KMS-11 (cell line): ENCODE data around the gene SSC4D.
A peak's percentile ranks its signal among the peaks of the same experiment; 100 is the strongest.

Experiments used
- H2AFZ ChIP-seq: fragments of 200-600 bp; sonication (generic); 2 replicates; pipeline ENCODE4 v1.6.1; 2016; ENCODE audit warnings: antibody characterized with exemption, mixed run types, low read depth
- H3K27ac ChIP-seq: fragments of 200-600 bp; sonication (generic); 2 replicates; pipeline ENCODE4 v1.6.1; 2016; ENCODE audit warnings: mild to moderate bottlenecking, mixed run types
- H3K27me3 ChIP-seq: fragments of 200-600 bp; sonication (generic); 2 replicates; pipeline ENCODE4 v1.6.1; 2017; ENCODE audit warnings: mild to moderate bottlenecking, low read depth, mixed run types, moderate library complexity; ENCODE audit not compliant: insufficient read depth
- H3K36me3 ChIP-seq: fragments of 200-600 bp; sonication (generic); 2 replicates; pipeline ENCODE4 v1.6.1; 2017; ENCODE audit warnings: mild to moderate bottlenecking, mixed run types; ENCODE audit not compliant: insufficient read depth
- H3K4me1 ChIP-seq: fragments of 200-600 bp; sonication (generic); 2 replicates; pipeline ENCODE4 v1.6.1; 2016; ENCODE audit warnings: mild to moderate bottlenecking, low read depth, mixed run types; ENCODE audit not compliant: poor library complexity, severe bottlenecking
- H3K4me2 ChIP-seq: fragments of 200-600 bp; sonication (generic); 2 replicates; pipeline ENCODE4 v1.7.0; 2016; ENCODE audit warnings: mild to moderate bottlenecking, mixed run types
- H3K4me3 ChIP-seq: fragments of 200-600 bp; sonication (generic); IDR thresholded peaks from 2 replicates; pipeline ENCODE4 v1.6.1; 2017; ENCODE audit warnings: low read depth, low read length, mixed read lengths; ENCODE audit not compliant: insufficient read depth
- H3K79me2 ChIP-seq: fragments of 200-600 bp; sonication (generic); 2 replicates; pipeline ENCODE4 v1.6.1; 2016; ENCODE audit warnings: low read depth, mixed run types; ENCODE audit not compliant: insufficient read depth
- H3K9ac ChIP-seq: fragments of 200-600 bp; sonication (generic); 2 replicates; pipeline ENCODE4 v1.6.1; 2016; ENCODE audit warnings: mild to moderate bottlenecking, mixed run types
- H4K20me1 ChIP-seq: fragments of 200-600 bp; sonication (generic); 2 replicates; pipeline ENCODE4 v1.6.1; 2016; ENCODE audit warnings: mild to moderate bottlenecking, mixed run types; ENCODE audit not compliant: insufficient read depth
- TF ChIP-seq, protein P1 (sequence below): fragments of 200-600 bp; sonication (generic); conservative IDR thresholded peaks from 2 replicates; pipeline ENCODE4 v1.6.1; 2017; ENCODE audit warnings: low read depth, mild to moderate bottlenecking, antibody characterized with exemption, low read length, moderate library complexity, mixed read lengths

Gene SSC4D

DNA sequence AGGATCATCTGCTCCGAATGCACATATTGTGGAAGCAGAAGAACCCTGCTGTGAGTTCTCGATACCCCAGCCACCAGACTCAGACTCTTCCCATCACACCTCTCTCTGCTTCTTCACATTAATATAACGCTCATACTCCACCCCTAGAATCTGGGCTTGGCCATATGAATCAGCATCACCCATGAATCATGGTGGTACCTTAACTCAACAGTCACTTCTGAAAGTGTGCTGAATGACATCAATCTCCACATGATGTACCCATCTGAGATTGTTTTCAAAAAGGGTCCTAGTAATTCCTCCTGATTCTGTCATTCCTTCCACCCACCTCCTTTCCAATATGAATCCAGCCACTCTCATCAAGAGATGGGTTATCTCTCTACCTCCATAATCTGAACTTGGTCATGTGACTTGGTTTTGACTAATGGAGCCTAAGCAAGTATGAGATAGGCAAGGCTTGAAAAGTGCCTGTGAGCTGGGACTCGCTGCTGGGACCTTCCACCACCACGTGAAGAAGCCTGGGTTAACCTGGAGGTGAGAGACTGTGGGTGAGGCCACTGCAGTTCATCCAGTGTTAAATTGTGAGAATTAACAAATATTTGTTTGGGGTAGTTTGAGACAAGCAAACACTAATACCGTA, 66.1 kb downstream of the SSC4D start:
- peaks cover 66% of the 10 kb centered on the region for H3K4me1 ChIP-seq
- no peaks in the 10 kb centered on the region for H3K27me3 ChIP-seq
- H3K36me3 ChIP-seq: peaks cover 21% of the 10 kb centered on the region; the same call in 1 of the 2 replicates
- no peak overlapping the region for H3K27ac ChIP-seq
- TF ChIP-seq, protein P1, sequence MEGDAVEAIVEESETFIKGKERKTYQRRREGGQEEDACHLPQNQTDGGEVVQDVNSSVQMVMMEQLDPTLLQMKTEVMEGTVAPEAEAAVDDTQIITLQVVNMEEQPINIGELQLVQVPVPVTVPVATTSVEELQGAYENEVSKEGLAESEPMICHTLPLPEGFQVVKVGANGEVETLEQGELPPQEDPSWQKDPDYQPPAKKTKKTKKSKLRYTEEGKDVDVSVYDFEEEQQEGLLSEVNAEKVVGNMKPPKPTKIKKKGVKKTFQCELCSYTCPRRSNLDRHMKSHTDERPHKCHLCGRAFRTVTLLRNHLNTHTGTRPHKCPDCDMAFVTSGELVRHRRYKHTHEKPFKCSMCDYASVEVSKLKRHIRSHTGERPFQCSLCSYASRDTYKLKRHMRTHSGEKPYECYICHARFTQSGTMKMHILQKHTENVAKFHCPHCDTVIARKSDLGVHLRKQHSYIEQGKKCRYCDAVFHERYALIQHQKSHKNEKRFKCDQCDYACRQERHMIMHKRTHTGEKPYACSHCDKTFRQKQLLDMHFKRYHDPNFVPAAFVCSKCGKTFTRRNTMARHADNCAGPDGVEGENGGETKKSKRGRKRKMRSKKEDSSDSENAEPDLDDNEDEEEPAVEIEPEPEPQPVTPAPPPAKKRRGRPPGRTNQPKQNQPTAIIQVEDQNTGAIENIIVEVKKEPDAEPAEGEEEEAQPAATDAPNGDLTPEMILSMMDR: no peak
- peaks cover 98% of the 10 kb centered on the region for H3K79me2 ChIP-seq
- no peak overlapping the region for H2AFZ ChIP-seq
- H3K4me3 ChIP-seq: no peak overlapping the region
- peaks cover 37% of the 10 kb centered on the region for H4K20me1 ChIP-seq
- no peak overlapping the region for H3K4me2 ChIP-seq
- H3K9ac ChIP-seq: no peak overlapping the region

DNA sequence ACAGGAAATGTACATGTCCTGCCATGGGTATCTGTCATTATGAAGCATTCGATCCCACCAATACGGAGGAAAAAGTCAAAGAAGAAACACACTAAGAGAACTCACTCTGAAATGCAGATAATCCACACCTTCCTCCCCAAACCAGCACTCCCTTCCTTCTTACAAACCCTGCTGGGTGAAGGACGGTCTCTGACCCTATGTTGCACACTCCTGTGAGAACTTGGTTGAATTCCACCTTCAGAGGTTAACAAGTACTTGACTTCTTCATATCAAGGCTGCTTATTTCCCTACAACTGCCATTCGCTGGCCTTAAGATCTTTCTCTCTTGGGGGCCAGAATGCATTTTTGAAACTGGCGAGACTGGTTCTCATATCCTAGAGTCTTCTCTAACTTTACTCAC, 67.3 kb downstream of the SSC4D start:
- Histone ChIP-seq H3K27me3 (no peaks in the 10 kb centered on the region), H3K4me2 (no peak overlapping the region), H3K4me1 (peaks cover 70% of the 10 kb centered on the region), H3K27ac (no peak overlapping the region; the same call in 1 of the 2 replicates), H3K36me3 (peaks cover 20% of the 10 kb centered on the region; the same call in 1 of the 2 replicates), H4K20me1 (peaks cover 45% of the 10 kb centered on the region), H3K79me2 (peaks cover 99% of the 10 kb centered on the region), H3K4me3 (no peak overlapping the region), H2AFZ (no peak overlapping the region), H3K9ac (no peak overlapping the region)
- TF ChIP-seq, protein P1: no peak

DNA sequence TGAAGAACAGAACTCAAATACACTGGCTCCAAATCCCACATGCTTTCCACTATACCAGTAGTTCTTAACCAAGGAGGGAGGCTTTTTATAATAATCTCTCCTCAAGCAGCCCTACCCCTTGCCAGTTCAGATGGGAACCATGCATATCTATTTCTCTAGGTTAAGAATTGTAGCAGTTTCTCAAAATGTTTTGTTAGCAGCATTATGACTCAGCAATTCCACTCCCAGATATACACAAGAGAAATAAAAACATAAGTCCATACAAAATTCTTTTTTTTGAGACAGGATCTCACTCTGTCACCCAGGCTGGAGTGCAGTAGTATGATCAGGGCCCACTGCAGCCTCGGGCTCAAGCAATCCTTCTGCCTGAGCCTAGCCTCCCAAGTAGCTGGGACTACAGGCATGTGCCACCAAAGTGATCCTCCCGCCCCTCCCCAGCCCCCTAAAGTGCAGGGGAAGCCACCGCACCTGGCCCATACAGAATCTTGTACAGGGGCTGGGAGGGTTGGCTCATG, 68.8 kb downstream of the SSC4D start:
- peaks cover 6% of the 10 kb centered on the region; the same call in 1 of the 2 replicates for H3K36me3 ChIP-seq
- H2AFZ ChIP-seq: no peak overlapping the region
- H4K20me1 ChIP-seq: peaks cover 48% of the 10 kb centered on the region
- TF ChIP-seq, protein P1: no peak
- H3K4me3 ChIP-seq: no peak overlapping the region
- H3K4me1 ChIP-seq: peaks cover 74% of the 10 kb centered on the region
- H3K79me2 ChIP-seq: peaks cover 100% of the 10 kb centered on the region
- no peaks in the 10 kb centered on the region for H3K27me3 ChIP-seq
- peak overlapping the region; percentile 20; the same call in 1 of the 2 replicates for H3K27ac ChIP-seq
- no peak overlapping the region for H3K4me2 ChIP-seq
- no peak overlapping the region for H3K9ac ChIP-seq
